Measurements from ENCODE around the gene KIFBP. TPM values are rescaled to one million over a fixed set of nuclear protein-coding genes. Genes with fewer than 3 reads are reported as not detected.
A peak's percentile ranks its signal among the peaks of the same experiment; 100 is the strongest.

KIFBP gene
- total RNA-seq, 3 donors from 2014 or later, result 28.2 to 37.9 (median 29.1) TPM

GRCh38 chr10:68955355-68955831 is 33.2 kb upstream of the KIFBP start:
- peak overlapping the region; percentile 88 to 100 for H3K27ac ChIP-seq
- TF ChIP-seq, protein P1, sequence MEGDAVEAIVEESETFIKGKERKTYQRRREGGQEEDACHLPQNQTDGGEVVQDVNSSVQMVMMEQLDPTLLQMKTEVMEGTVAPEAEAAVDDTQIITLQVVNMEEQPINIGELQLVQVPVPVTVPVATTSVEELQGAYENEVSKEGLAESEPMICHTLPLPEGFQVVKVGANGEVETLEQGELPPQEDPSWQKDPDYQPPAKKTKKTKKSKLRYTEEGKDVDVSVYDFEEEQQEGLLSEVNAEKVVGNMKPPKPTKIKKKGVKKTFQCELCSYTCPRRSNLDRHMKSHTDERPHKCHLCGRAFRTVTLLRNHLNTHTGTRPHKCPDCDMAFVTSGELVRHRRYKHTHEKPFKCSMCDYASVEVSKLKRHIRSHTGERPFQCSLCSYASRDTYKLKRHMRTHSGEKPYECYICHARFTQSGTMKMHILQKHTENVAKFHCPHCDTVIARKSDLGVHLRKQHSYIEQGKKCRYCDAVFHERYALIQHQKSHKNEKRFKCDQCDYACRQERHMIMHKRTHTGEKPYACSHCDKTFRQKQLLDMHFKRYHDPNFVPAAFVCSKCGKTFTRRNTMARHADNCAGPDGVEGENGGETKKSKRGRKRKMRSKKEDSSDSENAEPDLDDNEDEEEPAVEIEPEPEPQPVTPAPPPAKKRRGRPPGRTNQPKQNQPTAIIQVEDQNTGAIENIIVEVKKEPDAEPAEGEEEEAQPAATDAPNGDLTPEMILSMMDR (IDR thresholded peaks at IDR 0.05), result no peak
- TF ChIP-seq POLR2AphosphoS5 (IDR thresholded peaks at IDR 0.05) (no peak), POLR2A (IDR thresholded peaks at IDR 0.05) (no peak)
- peak overlapping the region; percentile 90 to 100 (median 94) for H3K4me3 ChIP-seq
- no peaks in the 10 kb centered on the region for H3K36me3 ChIP-seq
- no peak for DNase-seq (ENCODE audit: low spot score in 2 of 2)
- H3K27me3 ChIP-seq, result no peaks in the 10 kb centered on the region
- no peaks in the 10 kb centered on the region for H3K4me1 ChIP-seq
- H3K9me3 ChIP-seq, result no peaks in the 10 kb centered on the region
- intact Hi-C loops (cut with DNase I; ENCODE audit: low total_unique reads), result no loop called here

DNA sequence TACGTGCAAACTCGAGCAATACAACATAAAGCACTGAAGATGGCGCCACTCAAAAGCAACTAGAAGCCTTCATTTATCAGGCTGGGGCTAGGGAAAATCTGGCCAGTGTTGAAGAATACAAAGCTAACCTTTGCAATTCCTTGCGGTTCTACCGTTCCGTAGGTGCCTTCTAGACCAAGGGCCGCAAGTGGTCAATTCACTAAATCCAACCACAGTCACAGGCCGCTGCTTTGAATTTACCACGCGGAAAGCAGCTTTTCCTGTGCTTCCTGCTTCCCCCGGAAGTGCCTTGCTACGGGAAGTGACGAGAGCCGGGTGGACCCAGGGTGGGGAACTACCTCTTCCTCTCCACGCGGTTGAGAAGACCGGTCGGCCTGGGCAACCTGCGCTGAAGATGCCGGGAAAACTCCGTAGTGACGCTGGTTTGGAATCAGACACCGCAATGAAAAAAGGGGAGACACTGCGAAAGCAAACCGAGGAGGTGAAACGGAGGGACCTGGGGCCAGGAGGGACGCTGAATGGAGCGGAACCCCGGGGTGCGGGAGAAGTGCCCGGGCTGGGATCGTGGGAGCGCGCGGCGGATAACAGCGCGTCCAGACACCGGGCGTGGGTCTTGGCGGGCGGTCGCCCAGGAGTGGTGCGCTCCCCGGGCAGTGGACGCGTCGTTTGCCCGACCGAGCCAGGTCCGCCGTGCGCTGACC is 32.6 kb upstream of the KIFBP start, which contains the start of gene DDX21:
TSS of gene DDX21 (plus strand) at position 339 of the 701 bp plus-strand sequence. CDS start at position 395, 56 bp downstream.
- H3K27me3 ChIP-seq, result no peaks in the 10 kb centered on the region
- no peaks in the 10 kb centered on the region for H3K36me3 ChIP-seq
- DNase-seq (ENCODE audit: low spot score in 2 of 2), result peak; percentile 83 to 87
- H3K9me3 ChIP-seq, result no peaks in the 10 kb centered on the region
- no peaks in the 10 kb centered on the region for H3K4me1 ChIP-seq
- TF ChIP-seq, protein P1 (IDR thresholded peaks at IDR 0.05), result peak; percentile 30 to 61 (median 61)
- peak; percentile 59 for TF ChIP-seq POLR2A (IDR thresholded peaks at IDR 0.05)
- peak; percentile 82 to 86 (median 86) for TF ChIP-seq POLR2AphosphoS5 (IDR thresholded peaks at IDR 0.05)
- intact Hi-C loops (cut with DNase I; ENCODE audit: low total_unique reads), result no loop called here
- peak within 1 kb of the TSS; percentile 90 to 100 (median 94) for H3K4me3 ChIP-seq
- H3K27ac ChIP-seq, result peak within 1 kb of the TSS; percentile 88 to 100

GRCh38 chr10:68957284-68957615 is 31.4 kb upstream of the KIFBP start:
- H3K9me3 ChIP-seq, result no peaks in the 10 kb centered on the region
- H3K27ac ChIP-seq, result peak overlapping the region; percentile 88 to 100
- H3K36me3 ChIP-seq, result no peaks in the 10 kb centered on the region
- intact Hi-C loops (cut with DNase I; ENCODE audit: low total_unique reads), result no loop called here
- TF ChIP-seq, protein P1 (IDR thresholded peaks at IDR 0.05), result no peak
- TF ChIP-seq POLR2A (IDR thresholded peaks at IDR 0.05) (no peak), POLR2AphosphoS5 (IDR thresholded peaks at IDR 0.05) (no peak)
- no peak for DNase-seq (ENCODE audit: low spot score in 2 of 2)
- peak overlapping the region; percentile 90 to 100 (median 94) for H3K4me3 ChIP-seq
- H3K27me3 ChIP-seq, result no peaks in the 10 kb centered on the region
- H3K4me1 ChIP-seq, result no peaks in the 10 kb centered on the region

DNA sequence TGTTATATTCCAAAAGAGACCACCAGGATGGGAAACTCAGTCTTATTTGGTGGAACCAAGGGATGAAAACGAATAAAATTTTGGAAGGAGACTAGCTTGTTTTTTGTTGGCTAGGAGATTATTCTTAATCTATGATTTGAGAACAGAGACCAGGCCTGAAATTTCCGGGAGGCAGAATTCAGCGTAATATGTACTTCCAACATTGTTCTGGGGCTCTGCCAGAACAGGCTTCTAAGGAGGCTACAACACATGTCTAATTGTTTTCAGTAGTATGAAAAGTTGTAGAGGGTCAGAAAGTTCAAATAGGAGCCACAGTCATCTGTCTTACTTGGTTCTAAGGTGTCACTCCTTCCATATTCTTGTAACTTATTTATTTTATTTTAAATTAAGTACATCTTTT is 30.9 kb upstream of the KIFBP start:
- TF ChIP-seq, protein P1 (IDR thresholded peaks at IDR 0.05), result no peak
- no peak for TF ChIP-seq POLR2A (IDR thresholded peaks at IDR 0.05)
- no peak for TF ChIP-seq POLR2AphosphoS5 (IDR thresholded peaks at IDR 0.05)
- peak overlapping the region; percentile 90 to 100 (median 94) for H3K4me3 ChIP-seq
- intact Hi-C loops (cut with DNase I; ENCODE audit: low total_unique reads), result no loop called here
- DNase-seq (ENCODE audit: low spot score in 2 of 2), result no peak
- H3K36me3 ChIP-seq, result peaks cover 2% of the 10 kb centered on the region
- H3K4me1 ChIP-seq, result no peaks in the 10 kb centered on the region
- H3K9me3 ChIP-seq, result no peaks in the 10 kb centered on the region
- H3K27ac ChIP-seq, result peak overlapping the region; percentile 88 to 100
- no peaks in the 10 kb centered on the region for H3K27me3 ChIP-seq

Data from breast epithelium (tissue), 4 donors.